Activated naive CD4-positive, alpha-beta T cell treated with anti-CD3 and anti-CD28 coated beads, Interleukin-2, amount 10 ng/mL, durations not matched to agents 7 days and 5 days (primary cell): ENCODE data around the gene LMBR1.

ENCODE experiments used
- CTCF ChIA-PET: fragments of 350-600 bp; sonication (Branson Sonifier 250); formaldehyde crosslinking; loops from one replicate; lab custom pipeline; 2021; ENCODE audit warnings: antibody characterized with exemption; lab: Charles Lee
- DNase-seq: peaks from one replicate; pipeline ENCODE4 v3.0.0-alpha.2; 2020
- H3K27ac Mint-ChIP-seq: one replicate; pipeline ENCODE4 v1.8.0; 2021; ENCODE audit warnings: mild to moderate bottlenecking, moderate library complexity, mixed read lengths
- H3K27me3 Mint-ChIP-seq: one replicate; pipeline ENCODE4 v1.8.0; 2021; ENCODE audit warnings: mild to moderate bottlenecking, mixed read lengths
- H3K36me3 Mint-ChIP-seq: one replicate; pipeline ENCODE4 v1.8.0; 2021; ENCODE audit warnings: mixed read lengths
- H3K4me1 Mint-ChIP-seq: one replicate; pipeline ENCODE4 v1.8.0; 2021; ENCODE audit warnings: mixed read lengths
- H3K4me3 Mint-ChIP-seq: one replicate; pipeline ENCODE4 v1.8.0; 2021; ENCODE audit warnings: mild to moderate bottlenecking, moderate library complexity, mixed read lengths
- H3K9me3 Mint-ChIP-seq: one replicate; pipeline ENCODE4 v1.8.0; 2021; ENCODE audit warnings: mixed read lengths

Gene LMBR1

GRCh38 chr7:156764766-156765165 lies 128.2 kb downstream of the LMBR1 start:
- no peak overlapping the region for H3K27ac Mint-ChIP-seq
- no peak for DNase-seq
- peaks cover 17% of the 10 kb centered on the region for H3K36me3 Mint-ChIP-seq
- H3K27me3 Mint-ChIP-seq, result no peaks in the 10 kb centered on the region
- peaks cover 4% of the 10 kb centered on the region for H3K4me1 Mint-ChIP-seq
- H3K9me3 Mint-ChIP-seq, result peaks cover 7% of the 10 kb centered on the region
- CTCF ChIA-PET, result interaction anchor here (0.7 to 1.2 kb wide), 2 partner anchors 12 to 14 kb away, joined by 3 read pairs; no protein-coding TSS in a partner anchor
- no peak overlapping the region for H3K4me3 Mint-ChIP-seq

- CTCF ChIA-PET, result interaction anchor here (0.6 to 1.2 kb wide), 4 partner anchors 13 to 117 kb away, joined by 3 read pairs; no protein-coding TSS in a partner anchor
- Mint-ChIP-seq H3K4me1 (peaks cover under 1% of the 10 kb centered on the region), H3K27me3 (no peaks in the 10 kb centered on the region), H3K27ac (no peak overlapping the region), H3K9me3 (peaks cover 9% of the 10 kb centered on the region), H3K4me3 (no peak overlapping the region), H3K36me3 (peaks cover 21% of the 10 kb centered on the region)
- no peak for DNase-seq
These were observed 128.8 kb downstream of the LMBR1 start for GRCh38 chr7:156764016-156764669.

- Mint-ChIP-seq H3K9me3 (peaks cover 9% of the 10 kb centered on the region), H3K27me3 (no peaks in the 10 kb centered on the region), H3K27ac (no peak overlapping the region), H3K4me3 (no peak overlapping the region), H3K36me3 (peaks cover 34% of the 10 kb centered on the region), H3K4me1 (no peaks in the 10 kb centered on the region)
- CTCF ChIA-PET, result interaction anchor here (0.7 kb wide), 1 partner anchor 13 kb away, joined by 3 read pairs; no protein-coding TSS in a partner anchor
- DNase-seq, result no peak
These were observed 133.3 kb downstream of the LMBR1 start for GRCh38 chr7:156759579-156760202.

GRCh38 chr7:156759143-156759542 lies 133.8 kb downstream of the LMBR1 start:
- Mint-ChIP-seq H3K9me3 (peaks cover 9% of the 10 kb centered on the region), H3K4me1 (no peaks in the 10 kb centered on the region), H3K36me3 (peaks cover 35% of the 10 kb centered on the region), H3K27ac (no peak overlapping the region), H3K27me3 (no peaks in the 10 kb centered on the region), H3K4me3 (no peak overlapping the region)
- DNase-seq, result no peak
- CTCF ChIA-PET, result no interaction called here

GRCh38 chr7:156754201-156754600 lies 138.8 kb downstream of the LMBR1 start:
- Mint-ChIP-seq H3K36me3 (peaks cover 21% of the 10 kb centered on the region), H3K27me3 (no peaks in the 10 kb centered on the region), H3K27ac (no peak overlapping the region), H3K4me3 (no peak overlapping the region), H3K9me3 (no peaks in the 10 kb centered on the region), H3K4me1 (no peaks in the 10 kb centered on the region)
- CTCF ChIA-PET, result interaction anchor here (1.0 to 1.5 kb wide), 4 partner anchors 8 to 14 kb away, joined by 3 to 4 read pairs (median 4); no protein-coding TSS in a partner anchor
- DNase-seq, result no peak

- no peaks in the 10 kb centered on the region for H3K4me1 Mint-ChIP-seq
- H3K36me3 Mint-ChIP-seq, result peaks cover 21% of the 10 kb centered on the region
- no peak overlapping the region for H3K4me3 Mint-ChIP-seq
- no peak for DNase-seq
- no peaks in the 10 kb centered on the region for H3K9me3 Mint-ChIP-seq
- CTCF ChIA-PET, result interaction anchor here (1.0 to 1.5 kb wide), 3 partner anchors 9 to 15 kb away, joined by 3 to 4 read pairs (median 3); no protein-coding TSS in a partner anchor
- no peak overlapping the region for H3K27ac Mint-ChIP-seq
- H3K27me3 Mint-ChIP-seq, result no peaks in the 10 kb centered on the region
These were observed 139.4 kb downstream of the LMBR1 start for GRCh38 chr7:156753630-156754029.

- no peak overlapping the region for H3K27ac Mint-ChIP-seq
These were observed 139.8 kb downstream of the LMBR1 start for GRCh38 chr7:156753229-156753560.

GRCh38 chr7:156752367-156753228 lies 140.4 kb downstream of the LMBR1 start:
- CTCF ChIA-PET, result interaction anchor here (1.5 kb wide), 1 partner anchor 10 kb away, joined by 3 read pairs; no protein-coding TSS in a partner anchor
- H3K36me3 Mint-ChIP-seq, result peaks cover 17% of the 10 kb centered on the region
- H3K27ac Mint-ChIP-seq, result no peak overlapping the region
- H3K4me1 Mint-ChIP-seq, result no peaks in the 10 kb centered on the region
- DNase-seq, result no peak
- H3K9me3 Mint-ChIP-seq, result no peaks in the 10 kb centered on the region
- no peak overlapping the region for H3K4me3 Mint-ChIP-seq
- H3K27me3 Mint-ChIP-seq, result no peaks in the 10 kb centered on the region

More at GRCh38 chr7:156753229-156753560, 139.8 kb downstream of the LMBR1 start:
- Mint-ChIP-seq H3K4me1 (no peaks in the 10 kb centered on the region), H3K36me3 (peaks cover 17% of the 10 kb centered on the region), H3K9me3 (no peaks in the 10 kb centered on the region), H3K4me3 (no peak overlapping the region), H3K27me3 (no peaks in the 10 kb centered on the region)
- CTCF ChIA-PET, result interaction anchor here (1.5 kb wide), 1 partner anchor 9 kb away, joined by 3 read pairs; no protein-coding TSS in a partner anchor
- no peak for DNase-seq

GRCh38 chr7:156751319-156751718 lies 141.7 kb downstream of the LMBR1 start:
- CTCF ChIA-PET, result interaction anchor here (1.0 kb wide), 1 partner anchor 10 kb away, joined by 3 read pairs; no protein-coding TSS in a partner anchor
- no peaks in the 10 kb centered on the region for H3K27me3 Mint-ChIP-seq
- H3K4me1 Mint-ChIP-seq, result no peaks in the 10 kb centered on the region
- no peak overlapping the region for H3K27ac Mint-ChIP-seq
- H3K9me3 Mint-ChIP-seq, result no peaks in the 10 kb centered on the region
- H3K4me3 Mint-ChIP-seq, result no peak overlapping the region
- peaks cover 17% of the 10 kb centered on the region for H3K36me3 Mint-ChIP-seq
- peak; percentile 23 for DNase-seq

- Mint-ChIP-seq H3K9me3 (no peaks in the 10 kb centered on the region), H3K27ac (no peak overlapping the region), H3K27me3 (no peaks in the 10 kb centered on the region), H3K36me3 (peaks cover 11% of the 10 kb centered on the region), H3K4me3 (no peak overlapping the region), H3K4me1 (no peaks in the 10 kb centered on the region)
- DNase-seq, result no peak
- CTCF ChIA-PET, result no interaction called here
These were observed 145.3 kb downstream of the LMBR1 start for GRCh38 chr7:156747718-156748117.

- Mint-ChIP-seq H3K4me1 (no peaks in the 10 kb centered on the region), H3K9me3 (no peaks in the 10 kb centered on the region), H3K36me3 (peaks cover 14% of the 10 kb centered on the region), H3K27me3 (no peaks in the 10 kb centered on the region), H3K4me3 (no peak overlapping the region), H3K27ac (no peak overlapping the region)
- CTCF ChIA-PET, result interaction anchor here (1.0 kb wide), 1 partner anchor 13 kb away, joined by 3 read pairs; no protein-coding TSS in a partner anchor
- no peak for DNase-seq
These were observed 146.1 kb downstream of the LMBR1 start for GRCh38 chr7:156746891-156747290.

- Mint-ChIP-seq H3K27ac (no peak overlapping the region), H3K4me3 (no peak overlapping the region), H3K27me3 (no peaks in the 10 kb centered on the region), H3K9me3 (peaks cover 3% of the 10 kb centered on the region), H3K36me3 (peaks cover 25% of the 10 kb centered on the region), H3K4me1 (no peaks in the 10 kb centered on the region)
- DNase-seq, result no peak
- CTCF ChIA-PET, result no interaction called here
These were observed 153.4 kb downstream of the LMBR1 start for GRCh38 chr7:156739596-156739995.

GRCh38 chr7:156735851-156736250 lies 157.1 kb downstream of the LMBR1 start:
- no peak for DNase-seq
- H3K4me1 Mint-ChIP-seq, result no peaks in the 10 kb centered on the region
- CTCF ChIA-PET, result interaction anchor here (0.9 kb wide), 1 partner anchor 66 kb away, joined by 3 read pairs; no protein-coding TSS in a partner anchor
- H3K27me3 Mint-ChIP-seq, result no peaks in the 10 kb centered on the region
- peaks cover 12% of the 10 kb centered on the region for H3K9me3 Mint-ChIP-seq
- H3K36me3 Mint-ChIP-seq, result peaks cover 46% of the 10 kb centered on the region
- no peak overlapping the region for H3K4me3 Mint-ChIP-seq
- no peak overlapping the region for H3K27ac Mint-ChIP-seq

GRCh38 chr7:156733638-156734037 lies 159.3 kb downstream of the LMBR1 start:
- H3K36me3 Mint-ChIP-seq, result peaks cover 47% of the 10 kb centered on the region
- H3K4me1 Mint-ChIP-seq, result no peaks in the 10 kb centered on the region
- no peaks in the 10 kb centered on the region for H3K27me3 Mint-ChIP-seq
- H3K9me3 Mint-ChIP-seq, result peaks cover 12% of the 10 kb centered on the region
- H3K27ac Mint-ChIP-seq, result no peak overlapping the region
- no peak overlapping the region for H3K4me3 Mint-ChIP-seq
- no peak for DNase-seq
- CTCF ChIA-PET, result no interaction called here
